OCI-M2 (cell line): ENCODE results near the gene TOPBP1.
"Not testable (repeated sequence)": the region's sequence is repeated elsewhere in the genome, so short reads cannot be mapped to it uniquely, and the experiment has no call there.

Experiments
- DNase-seq: peaks from one replicate; lab custom pipeline; 2025; ENCODE audit not compliant: unreplicated experiment; lab: John Stamatoyannopoulos, UW

The TOPBP1 gene

DNA sequence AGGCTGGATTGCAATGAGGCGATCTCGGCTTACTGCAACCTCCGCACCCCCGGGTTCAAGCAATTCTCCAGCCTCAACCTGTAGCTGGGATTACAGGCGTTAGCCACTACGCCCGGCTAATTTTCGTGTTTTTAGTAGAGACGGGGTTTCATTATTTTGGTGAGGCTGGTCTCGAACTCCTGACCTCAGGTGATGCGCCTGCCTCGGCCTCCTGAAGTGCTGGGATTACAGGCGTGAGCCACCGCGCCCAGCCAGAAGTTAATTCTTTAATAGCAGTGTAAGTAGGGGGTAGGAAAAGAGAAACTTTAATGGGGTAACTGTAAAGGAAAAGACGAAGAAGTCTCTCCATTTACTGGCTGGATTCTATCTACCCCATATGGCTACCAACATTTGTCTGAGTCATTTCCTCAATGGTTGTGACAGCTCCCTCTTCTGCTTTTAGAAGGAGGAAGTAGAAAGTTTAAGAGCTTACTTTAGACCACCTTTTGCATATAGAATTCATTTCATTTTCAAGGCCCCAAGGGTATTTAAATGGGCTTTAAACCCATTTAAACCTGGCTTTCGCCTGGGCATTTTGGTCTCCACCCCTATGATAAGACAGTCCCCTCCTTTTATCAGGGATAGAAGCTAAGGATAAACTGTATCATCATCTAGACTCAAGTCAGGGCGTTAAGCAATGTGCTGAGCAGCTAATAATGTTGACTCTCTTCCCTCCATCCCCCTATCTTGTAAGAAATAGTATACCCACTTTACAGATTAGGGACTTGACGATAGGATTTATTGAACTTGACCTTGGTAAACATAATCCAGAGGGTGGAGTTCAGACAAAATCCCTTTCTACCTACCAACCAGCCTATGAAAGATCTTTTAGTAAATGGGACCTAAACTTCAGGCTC is 89.3 kb downstream of the TOPBP1 start:
- DNase-seq = no peak

DNA sequence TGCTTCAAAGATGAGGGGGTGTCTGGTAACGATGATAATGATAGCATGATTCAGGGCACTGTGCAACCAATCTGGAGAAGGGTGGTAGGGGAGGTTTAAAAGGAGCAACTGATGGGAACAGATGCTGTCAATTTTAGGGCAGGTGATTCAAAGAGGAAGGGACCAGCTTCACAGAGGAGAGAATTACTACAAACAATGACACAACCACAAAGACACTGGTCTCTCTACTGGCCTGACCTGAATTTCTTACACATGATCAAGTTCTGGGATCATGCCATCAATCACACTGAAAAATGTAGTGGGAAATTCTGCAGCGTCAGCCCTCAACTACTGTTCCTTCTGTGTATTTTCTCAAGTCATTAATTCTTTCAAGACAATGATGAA is 90.8 kb downstream of the TOPBP1 start:
- DNase-seq = no peak

DNA sequence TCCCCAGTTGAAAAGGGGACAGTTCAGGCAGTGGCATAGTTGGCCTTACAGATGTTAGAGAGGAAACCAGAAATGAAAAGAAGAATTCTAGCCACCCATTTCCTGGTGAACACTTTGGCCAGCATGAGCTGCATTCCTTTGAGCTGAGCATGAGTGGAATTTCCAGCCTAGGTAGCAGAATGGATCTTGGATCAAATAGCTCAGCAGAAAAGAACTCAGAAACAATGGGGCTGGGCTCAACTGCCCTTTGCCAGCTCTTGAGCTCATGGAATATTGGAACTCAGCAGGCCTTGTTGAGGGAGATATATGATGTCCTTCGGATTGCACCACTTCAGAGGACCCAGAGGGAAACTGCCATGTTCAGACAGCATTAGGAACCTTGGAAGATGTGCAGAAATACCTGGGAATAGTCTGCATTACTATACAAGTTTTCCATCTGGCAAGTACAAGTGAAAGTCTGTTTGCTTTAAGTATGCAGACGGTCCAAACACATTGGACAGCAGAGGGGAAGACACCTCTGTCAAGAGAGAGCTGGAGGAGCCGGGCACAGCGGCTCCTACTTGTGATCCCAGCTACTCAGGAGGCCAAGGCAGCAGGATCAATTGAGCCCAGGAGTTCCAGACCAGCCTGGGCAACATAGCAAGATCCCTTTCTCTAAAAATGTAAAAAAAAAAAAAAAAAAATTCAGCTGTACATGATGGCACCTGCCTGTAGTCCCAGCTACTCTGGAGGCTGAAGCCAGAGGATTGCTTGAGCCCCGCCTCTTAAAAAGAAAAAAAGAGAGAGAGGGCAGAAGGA is 91.4 kb downstream of the TOPBP1 start:
- DNase-seq = no peak

DNA sequence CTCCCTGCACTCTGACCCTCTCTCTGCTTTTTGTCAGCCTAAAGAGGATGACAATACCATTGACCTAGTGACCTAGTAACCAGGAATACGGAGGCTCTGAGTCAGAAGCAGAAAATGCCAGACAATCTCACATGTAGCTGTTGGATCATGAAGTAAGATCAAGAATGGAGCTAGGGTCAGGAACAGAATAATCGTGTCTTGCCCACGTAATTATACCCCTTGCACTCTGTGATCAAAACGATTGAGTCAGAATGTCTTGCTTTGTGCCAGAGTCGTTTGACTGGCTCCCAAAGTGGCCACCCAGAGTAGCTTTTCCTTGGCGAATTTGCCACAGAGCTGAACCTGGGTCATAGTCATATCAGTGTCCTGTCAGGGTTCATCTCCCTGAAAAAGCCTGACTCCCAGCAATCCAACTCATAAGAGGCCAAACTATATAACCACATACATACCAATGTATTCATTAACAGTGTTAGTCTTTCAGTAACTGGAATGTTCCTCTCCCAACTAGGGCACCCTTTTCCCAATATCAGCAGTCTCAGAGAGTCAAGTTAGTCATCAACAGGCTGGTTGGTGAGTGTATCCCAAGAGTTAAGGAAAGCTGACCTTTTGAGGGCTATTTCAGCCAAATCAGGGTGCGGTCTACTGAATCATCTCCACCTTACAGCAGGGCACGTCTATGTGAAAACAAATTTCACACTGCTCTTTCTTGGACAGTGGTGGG is 93.3 kb downstream of the TOPBP1 start:
- DNase-seq = no peak

DNA sequence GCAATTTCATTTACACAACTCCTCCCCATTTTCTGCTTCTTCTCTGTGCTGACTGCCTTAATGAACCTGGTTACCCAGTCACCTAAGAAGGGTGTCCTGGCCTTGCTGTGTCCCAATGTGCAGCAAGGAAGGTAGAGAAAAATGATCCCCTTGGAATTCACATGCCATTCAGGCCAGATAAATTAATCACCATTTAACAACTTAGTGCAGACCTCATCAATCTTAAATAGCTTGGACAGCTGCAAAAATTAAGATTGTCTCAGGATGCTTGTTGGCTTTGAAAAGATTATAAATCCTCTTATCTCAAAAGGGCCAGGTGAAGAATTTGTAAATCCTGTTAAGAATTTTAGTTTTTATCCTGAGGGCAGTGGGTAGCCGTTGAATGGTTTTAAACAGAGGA is 97.9 kb downstream of the TOPBP1 start:
- no peak for DNase-seq

DNA sequence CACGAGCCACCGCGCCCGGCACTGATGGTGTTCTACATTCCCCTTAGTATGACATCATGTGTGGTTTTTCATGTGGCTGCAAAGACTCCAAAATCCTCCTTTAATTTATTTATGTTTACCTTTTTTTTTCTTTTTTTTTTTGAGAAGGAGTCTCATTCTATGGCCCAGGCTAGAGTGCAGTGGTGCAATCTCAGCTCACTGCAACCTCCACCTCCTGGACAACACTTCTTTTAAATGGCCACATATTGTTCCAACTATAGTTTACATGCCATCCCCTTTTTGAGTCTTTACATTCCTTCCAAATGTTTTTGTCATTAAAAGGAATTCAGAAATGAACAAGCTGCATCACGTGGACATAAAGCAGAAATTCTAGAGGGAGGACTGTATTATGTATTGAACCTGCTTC is 98.6 kb downstream of the TOPBP1 start:
- no peak for DNase-seq

DNA sequence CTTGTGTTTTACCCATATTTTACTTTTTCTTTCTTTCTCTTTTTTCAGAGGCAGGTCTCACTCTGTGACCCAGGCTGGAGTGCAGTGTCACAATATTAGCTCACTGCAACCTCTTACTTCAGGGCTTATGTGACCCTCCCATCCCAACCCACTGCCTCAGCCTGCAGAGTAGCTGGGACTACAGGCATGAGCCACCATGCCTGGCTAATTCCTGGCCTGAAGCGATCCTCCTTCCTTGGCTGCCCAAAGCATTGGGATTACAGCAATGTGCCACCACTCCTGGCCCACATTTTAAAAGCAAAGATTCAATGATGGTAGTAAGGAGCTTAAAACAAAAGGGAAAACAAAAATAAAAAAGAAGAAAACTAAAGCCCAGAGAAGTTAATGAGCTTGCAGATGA is 99.4 kb downstream of the TOPBP1 start:
- DNase-seq = no peak

DNA sequence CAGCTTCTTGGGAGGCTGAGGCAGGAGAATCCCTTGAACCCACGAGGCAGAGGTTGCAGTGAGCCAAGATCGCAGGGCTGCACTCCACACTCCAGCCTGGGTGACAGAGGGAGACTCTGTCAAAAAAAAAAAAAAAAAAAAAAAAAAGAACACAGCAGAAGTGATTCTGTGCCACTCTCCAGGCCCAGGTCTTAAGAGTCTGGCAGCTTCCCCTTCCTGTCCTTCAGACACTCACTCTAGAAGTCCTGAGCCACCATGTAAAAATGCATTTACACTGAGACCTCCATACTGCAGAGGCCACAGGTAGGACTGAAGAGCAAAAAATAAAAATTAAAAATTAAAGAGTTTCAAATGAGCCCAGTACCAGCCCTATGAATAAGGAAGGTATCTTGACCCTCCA is 100.1 kb downstream of the TOPBP1 start:
- no peak for DNase-seq

DNA sequence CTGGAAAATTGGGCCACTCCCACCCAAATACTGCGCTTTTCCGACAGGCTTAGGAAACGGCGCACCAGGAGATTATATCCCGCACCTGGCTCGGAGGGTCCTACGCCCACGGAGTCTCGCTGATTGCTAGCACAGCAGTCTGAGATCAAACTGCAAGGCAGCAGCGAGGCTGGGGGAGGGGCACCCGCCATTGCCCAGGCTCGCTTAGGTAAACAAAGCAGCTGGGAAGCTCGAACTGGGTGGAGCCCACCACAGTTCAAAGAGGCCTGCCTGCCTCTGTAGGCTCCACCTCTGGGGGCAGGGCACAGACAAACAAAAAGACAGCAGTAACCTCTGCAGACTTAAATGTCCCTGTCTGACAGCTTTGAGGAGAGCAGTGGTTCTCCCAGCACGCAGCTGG is 110.2 kb downstream of the TOPBP1 start:
- DNase-seq = not testable (repeated sequence)
